IMR-90 (cell line): ENCODE results near the gene ACVR1.

ENCODE experiments used
- FOS ChIP-seq: fragments of 150-350 bp; IDR thresholded peaks from 2 replicates; pipeline ENCODE4 v1.6.1; 2016; ENCODE audit warnings: low read depth, low read length
- USF2 ChIP-seq: fragments of 150-350 bp; IDR thresholded peaks from 2 replicates; pipeline ENCODE4 v1.6.1; 2017; ENCODE audit warnings: mild to moderate bottlenecking, antibody characterized with exemption, low read length, low read depth

GRCh38 chr2:157722580-157723234 is 153.4 kb downstream of the ACVR1 start:
- no peak for TF ChIP-seq FOS
- TF ChIP-seq USF2 = no peak
